Type B pancreatic cell (in vitro differentiated cells): ENCODE data around the gene NAA10. TPM values are rescaled to one million over a fixed set of nuclear protein-coding genes. Genes with fewer than 3 reads are reported as not detected.

Experiments used
- DNase-seq: peaks from one replicate; pipeline ENCODE4 v3.0.0; 2021; ENCODE audit warnings: mixed read lengths; ENCODE audit not compliant: unreplicated experiment; ENCODE audit errors: extremely low spot score
- H3K27ac Mint-ChIP-seq: 2 replicates; pipeline ENCODE4 v1.8.0; 2021; ENCODE audit warnings: mild to moderate bottlenecking, mixed read lengths
- H3K27me3 Mint-ChIP-seq: 2 replicates; pipeline ENCODE4 v1.8.0; 2021; ENCODE audit warnings: mixed read lengths
- H3K36me3 Mint-ChIP-seq: 2 replicates; pipeline ENCODE4 v1.8.0; 2021; ENCODE audit warnings: mixed read lengths
- H3K4me1 Mint-ChIP-seq: one replicate; pipeline ENCODE4 v1.8.0; 2021; ENCODE audit warnings: mixed read lengths; ENCODE audit not compliant: unreplicated experiment
- H3K4me3 Mint-ChIP-seq: 2 replicates; pipeline ENCODE4 v1.8.0; 2021; ENCODE audit warnings: mild to moderate bottlenecking, mixed read lengths
- H3K9me3 Mint-ChIP-seq: 2 replicates; pipeline ENCODE4 v1.8.0; 2021; ENCODE audit warnings: mixed read lengths
- CTCF ChIP-seq: fragments of 200-600 bp; sonication (generic); conservative IDR thresholded peaks from 2 replicates; pipeline ENCODE4 v1.5.0; 2021; ENCODE audit warnings: antibody characterized with exemption, mild to moderate bottlenecking
- total RNA-seq: library from RNA; stranded (reverse); gene quantifications from 2 replicates; pipeline ENCODE4 v1.2.1, GENCODE V29; 2021; ENCODE audit warnings: low replicate concordance

NAA10 gene
- total RNA-seq, 1 donor from 2014 or later, result 82.7 TPM

- H3K27ac Mint-ChIP-seq, result no peak overlapping the region
- no peak overlapping the region for H3K4me3 Mint-ChIP-seq
- DNase-seq, result no peak
- H3K36me3 Mint-ChIP-seq, result no peaks in the 10 kb centered on the region
- no peaks in the 10 kb centered on the region for H3K27me3 Mint-ChIP-seq
- no peak for TF ChIP-seq CTCF
- no peaks in the 10 kb centered on the region for H3K9me3 Mint-ChIP-seq
- no peaks in the 10 kb centered on the region for H3K4me1 Mint-ChIP-seq
Measured at GRCh38 chrX:153905481-153906095, 29.2 kb downstream of the NAA10 start.

- no peaks in the 10 kb centered on the region for H3K4me1 Mint-ChIP-seq
- no peak within 1 kb of the TSS for H3K4me3 Mint-ChIP-seq
- no peak for TF ChIP-seq CTCF
- no peak for DNase-seq
- H3K27ac Mint-ChIP-seq, result no peak within 1 kb of the TSS
- H3K36me3 Mint-ChIP-seq, result no peaks in the 10 kb centered on the region
- H3K9me3 Mint-ChIP-seq, result no peaks in the 10 kb centered on the region
- H3K27me3 Mint-ChIP-seq, result no peaks in the 10 kb centered on the region
Measured at GRCh38 chrX:153903991-153904957, 30.6 kb downstream of the NAA10 start, which contains the start of gene AVPR2. TSS of gene AVPR2 (plus strand) at chrX:153904673. CDS start at chrX:153905146, 473 bp downstream.

GRCh38 chrX:153903238-153903980 is 31.4 kb downstream of the NAA10 start:
- no peaks in the 10 kb centered on the region for H3K36me3 Mint-ChIP-seq
- H3K27ac Mint-ChIP-seq, result no peak overlapping the region
- H3K9me3 Mint-ChIP-seq, result no peaks in the 10 kb centered on the region
- no peak for TF ChIP-seq CTCF
- no peak overlapping the region for H3K4me3 Mint-ChIP-seq
- DNase-seq, result no peak
- no peaks in the 10 kb centered on the region for H3K27me3 Mint-ChIP-seq
- no peaks in the 10 kb centered on the region for H3K4me1 Mint-ChIP-seq

- Mint-ChIP-seq H3K27ac (no peak overlapping the region), H3K4me3 (no peak overlapping the region), H3K36me3 (no peaks in the 10 kb centered on the region), H3K9me3 (no peaks in the 10 kb centered on the region), H3K27me3 (peaks cover 3% of the 10 kb centered on the region), H3K4me1 (no peaks in the 10 kb centered on the region)
- TF ChIP-seq CTCF, result no peak
- DNase-seq, result no peak
Measured at GRCh38 chrX:153902385-153902784, 32.5 kb downstream of the NAA10 start.

GRCh38 chrX:153901753-153902140 is 33.1 kb downstream of the NAA10 start:
- H3K27ac Mint-ChIP-seq, result no peak overlapping the region
- DNase-seq, result no peak
- H3K9me3 Mint-ChIP-seq, result no peaks in the 10 kb centered on the region
- no peak for TF ChIP-seq CTCF
- no peaks in the 10 kb centered on the region for H3K36me3 Mint-ChIP-seq
- no peak overlapping the region for H3K4me3 Mint-ChIP-seq
- H3K4me1 Mint-ChIP-seq, result no peaks in the 10 kb centered on the region
- H3K27me3 Mint-ChIP-seq, result peaks cover 3% of the 10 kb centered on the region
